SW 1271 (cell line): ENCODE results near the gene DENND1A.

Experiments used
- DNase-seq, 2 experiments: peaks; one replicate each; lab custom pipeline; 2025; lab: John Stamatoyannopoulos, UW

DENND1A gene

DNA sequence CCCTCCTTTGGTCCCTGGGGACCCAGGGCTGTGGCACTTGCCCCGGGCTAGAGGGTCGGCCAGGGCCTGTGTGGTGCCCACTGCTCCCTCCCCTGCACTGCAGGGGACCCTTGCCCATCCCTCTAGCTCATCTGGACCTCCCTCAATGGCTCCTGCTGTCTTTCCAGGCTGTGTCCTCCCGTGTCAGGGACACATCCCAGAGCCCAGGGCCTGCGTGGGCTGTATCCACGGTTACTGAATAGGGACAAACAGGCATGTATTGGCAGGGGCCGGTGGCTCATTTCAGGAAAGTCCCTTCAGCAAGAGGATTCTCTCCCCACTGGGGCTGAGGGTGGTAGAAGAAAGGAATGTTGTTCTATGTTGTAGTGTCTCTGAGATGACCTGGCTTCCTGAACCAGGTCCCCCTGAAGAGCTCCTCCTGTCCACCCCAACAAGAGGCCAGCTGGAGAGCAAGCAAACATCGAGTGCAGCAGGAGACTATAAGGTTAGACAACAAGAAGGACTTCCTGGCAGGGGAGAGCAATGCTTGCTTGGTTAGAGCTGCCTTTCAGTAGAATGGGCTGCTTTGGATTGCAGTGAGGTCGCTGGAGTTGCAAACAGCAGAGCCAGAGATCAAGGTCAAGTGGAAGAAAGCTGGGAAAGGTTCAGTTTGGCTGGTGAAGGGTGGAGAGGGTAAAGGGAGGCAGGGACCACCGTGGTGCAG lies 575.0 kb downstream of the DENND1A start:
- no peak for DNase-seq

DNA sequence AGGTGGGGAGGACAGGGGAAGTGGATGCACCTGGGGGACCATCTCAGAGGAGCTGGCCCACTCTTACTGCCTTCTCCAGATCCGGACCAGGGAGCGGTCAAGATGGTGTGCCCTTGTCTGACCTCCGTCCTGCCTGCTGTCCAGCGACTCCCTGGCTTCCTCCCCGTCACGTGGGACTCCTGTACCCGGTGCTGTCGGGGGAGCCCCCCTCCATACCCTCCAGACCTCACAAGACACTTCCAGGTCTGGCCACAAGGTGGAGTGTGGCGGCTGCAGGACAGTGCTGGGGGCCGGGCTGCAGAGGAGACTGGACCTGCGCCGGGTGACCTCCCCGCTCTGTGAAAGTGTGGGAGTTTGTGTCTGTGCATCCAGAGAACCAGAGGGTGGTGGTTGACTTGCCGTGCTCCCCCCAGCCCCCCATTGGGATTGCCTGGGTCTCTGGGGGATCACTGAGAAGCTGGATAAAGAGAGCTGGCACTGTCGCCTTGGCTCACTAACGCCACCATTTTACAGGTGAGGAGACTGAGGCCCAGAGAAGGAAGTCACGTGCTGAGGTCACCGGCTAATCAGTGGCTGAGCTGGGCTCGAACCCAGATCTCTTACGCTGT lies 575.8 kb downstream of the DENND1A start:
- peak; percentile 47 for DNase-seq

DNA sequence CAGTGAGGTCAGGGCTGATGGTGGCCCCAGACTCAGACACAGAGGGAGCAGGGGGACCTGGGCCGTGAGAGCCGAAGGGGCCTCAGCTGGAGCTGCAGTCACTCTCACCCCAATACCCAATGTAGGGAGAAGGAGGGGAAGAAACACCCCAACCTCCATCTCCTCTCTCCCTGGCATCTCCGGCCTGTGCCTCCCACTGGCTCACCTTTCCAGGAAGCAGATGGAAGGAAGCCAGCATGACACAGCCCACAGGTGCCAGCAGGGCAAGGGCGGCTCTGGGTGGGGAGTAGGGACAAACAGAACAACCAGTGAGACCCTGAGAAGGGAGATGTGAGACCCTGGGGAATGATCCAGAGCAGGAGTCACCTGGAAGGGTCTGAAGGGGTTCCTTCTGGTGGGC lies 576.9 kb downstream of the DENND1A start:
- DNase-seq = no peak

DNA sequence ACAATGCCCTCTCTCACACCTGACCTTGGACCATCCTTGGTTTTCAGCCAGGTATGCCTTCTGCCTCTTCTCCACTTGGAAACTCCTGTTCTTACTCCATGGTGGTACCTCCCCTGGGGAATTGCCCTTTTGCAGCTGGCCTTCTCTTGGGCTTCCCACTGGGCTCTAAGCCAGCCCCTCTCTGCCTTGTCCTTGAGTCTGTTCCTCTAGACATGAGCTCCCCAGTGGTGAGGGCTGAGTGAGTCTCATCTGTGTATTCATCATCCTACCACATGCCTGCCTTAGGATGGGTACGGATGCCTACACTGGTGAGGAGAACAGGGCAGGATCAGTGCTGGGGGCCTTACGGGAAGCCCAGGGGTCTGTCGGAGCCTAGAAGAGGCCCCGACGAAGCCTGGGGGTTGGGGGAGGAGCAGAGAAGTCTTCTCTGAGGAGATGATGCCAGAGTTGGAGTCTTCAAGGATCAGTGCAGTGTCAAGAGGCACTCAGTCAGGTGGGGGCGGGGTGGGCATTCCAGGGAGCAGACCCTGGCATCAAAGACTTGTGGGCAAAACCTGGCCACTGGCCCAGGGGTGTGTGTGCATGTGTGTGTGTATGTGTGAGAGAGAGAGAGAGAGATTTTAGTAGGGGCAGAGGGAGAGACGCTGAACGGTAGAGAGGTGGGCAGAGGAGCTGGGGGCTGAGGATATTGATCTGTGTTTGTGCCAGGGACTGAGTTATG lies 579.2 kb downstream of the DENND1A start:
- no peak for DNase-seq

DNA sequence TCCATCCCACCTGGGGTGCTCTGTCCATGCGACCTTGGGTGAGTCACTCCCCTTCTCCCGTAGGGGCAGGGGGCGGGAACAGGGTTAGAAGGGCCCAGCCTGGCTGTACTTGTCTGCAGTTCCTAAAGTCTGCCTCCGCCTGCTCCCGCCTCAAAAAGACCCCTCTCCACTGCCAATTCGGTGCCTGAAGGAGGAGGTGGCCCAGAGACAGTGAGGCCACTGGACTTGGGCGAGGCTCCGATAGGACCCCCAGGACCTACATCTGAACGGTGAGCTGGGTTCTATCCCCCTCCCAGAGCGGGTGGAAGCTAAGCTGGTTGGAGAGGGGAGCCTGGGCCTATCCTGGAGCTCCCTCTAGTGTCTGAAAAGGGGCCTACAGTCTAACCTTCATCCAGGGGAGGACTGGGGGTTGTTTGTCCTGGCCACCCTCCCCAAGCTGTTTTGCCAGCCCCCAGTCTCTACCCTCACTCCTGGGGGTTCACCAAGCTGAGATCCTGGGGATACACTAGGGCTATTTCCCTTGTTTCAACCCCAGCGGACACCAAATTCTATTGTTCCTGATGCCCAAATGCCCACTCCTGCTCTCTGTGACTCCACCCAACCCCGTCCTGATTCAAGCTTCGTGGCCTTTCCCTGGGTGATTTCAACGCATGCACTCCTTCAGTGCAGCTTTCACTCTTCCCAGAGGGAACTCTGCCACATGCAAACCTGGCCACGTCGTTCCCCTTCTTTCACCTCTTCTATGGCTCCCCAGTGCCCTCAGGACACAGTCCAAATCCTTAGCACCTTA lies 580.0 kb downstream of the DENND1A start:
- peak in 1 of 2 experiments; percentile 48 for DNase-seq

DNA sequence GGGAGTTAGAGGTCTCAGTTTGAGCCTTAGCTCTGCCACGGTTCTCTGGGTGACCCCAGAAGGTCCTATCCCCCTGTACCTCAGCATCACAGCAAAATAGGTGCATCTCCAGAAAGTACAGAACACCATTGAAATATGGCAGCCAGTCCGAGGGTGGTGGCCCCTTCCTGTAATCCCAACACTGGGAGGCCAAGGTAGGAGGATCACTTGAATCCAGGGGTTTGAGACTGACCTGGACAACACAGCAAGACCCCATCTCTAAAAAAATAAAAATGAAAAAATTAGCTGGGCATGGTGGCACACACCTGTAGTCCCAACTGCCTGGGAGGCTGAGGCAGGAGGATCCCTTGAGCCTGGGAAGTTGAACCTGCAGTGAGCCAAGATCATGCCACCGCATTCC lies 580.9 kb downstream of the DENND1A start:
- DNase-seq = no peak

DNA sequence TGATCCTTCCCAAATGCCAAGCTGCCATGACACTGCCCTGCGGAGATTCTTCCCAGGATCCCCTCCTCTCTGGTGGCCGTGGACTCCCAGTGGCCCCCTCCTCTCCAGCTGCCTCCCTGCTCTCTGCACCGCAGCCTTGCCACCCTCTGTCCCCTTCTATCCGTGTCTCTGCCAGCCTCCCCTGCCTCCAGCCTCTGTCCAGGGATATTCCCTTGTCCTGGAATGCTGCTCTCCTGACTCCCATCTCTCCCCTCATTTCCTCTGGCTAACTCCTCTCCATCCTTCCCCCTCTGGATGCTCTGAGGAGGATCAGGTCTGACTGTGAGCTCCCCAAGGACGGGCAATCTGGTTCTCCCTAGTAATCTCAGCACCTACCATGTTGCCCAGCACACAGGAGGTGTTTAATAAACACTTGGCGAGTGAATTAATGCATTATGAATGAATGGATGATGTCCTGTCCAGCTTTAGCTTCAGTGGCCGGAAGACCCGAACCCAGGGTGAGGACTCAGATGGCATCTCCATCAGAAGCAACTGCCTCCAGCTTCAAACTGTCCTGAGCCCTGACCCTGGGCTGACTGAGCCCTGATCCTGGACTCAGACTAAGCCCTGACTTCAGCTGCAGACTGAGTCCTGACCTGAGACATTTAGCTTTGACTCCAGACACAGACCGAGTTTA lies 581.5 kb downstream of the DENND1A start:
- no peak for DNase-seq

DNA sequence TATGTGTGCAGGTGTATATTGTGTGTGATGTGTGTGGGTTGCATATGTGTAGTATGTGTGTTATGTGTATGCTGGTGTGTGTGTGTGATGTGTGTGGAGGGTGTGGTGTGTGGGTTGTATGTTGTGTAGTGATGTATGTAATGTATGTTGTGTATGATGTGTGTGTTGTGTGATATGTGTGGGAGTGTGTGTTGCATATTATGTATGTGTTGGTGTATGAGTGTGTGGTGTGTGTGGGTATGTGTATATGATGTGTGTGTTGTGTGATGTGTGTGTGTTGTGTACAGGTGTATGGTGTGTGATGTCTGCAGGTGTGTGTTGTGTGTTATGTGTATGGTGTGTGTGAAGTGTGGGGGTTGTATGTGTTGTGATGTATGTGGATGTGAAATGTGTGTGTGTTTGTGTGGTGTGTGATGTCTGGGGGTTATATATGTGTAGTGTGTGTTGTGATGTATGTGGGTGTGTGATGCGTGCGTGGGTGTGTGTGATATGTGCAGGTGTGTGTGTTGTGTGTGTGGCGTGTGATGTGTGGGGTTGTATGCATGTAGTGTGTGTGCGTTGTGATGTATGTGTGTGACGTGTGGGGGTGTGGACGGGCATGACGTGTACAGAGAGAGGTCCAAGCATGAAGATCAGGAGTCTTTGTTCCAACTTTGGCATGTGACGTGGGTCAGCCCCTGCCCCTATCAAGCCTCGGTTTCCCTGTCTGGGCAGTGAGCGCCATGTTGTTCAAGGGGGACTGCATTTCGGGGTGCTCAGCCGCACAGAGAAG lies 582.5 kb downstream of the DENND1A start:
- DNase-seq = no peak

DNA sequence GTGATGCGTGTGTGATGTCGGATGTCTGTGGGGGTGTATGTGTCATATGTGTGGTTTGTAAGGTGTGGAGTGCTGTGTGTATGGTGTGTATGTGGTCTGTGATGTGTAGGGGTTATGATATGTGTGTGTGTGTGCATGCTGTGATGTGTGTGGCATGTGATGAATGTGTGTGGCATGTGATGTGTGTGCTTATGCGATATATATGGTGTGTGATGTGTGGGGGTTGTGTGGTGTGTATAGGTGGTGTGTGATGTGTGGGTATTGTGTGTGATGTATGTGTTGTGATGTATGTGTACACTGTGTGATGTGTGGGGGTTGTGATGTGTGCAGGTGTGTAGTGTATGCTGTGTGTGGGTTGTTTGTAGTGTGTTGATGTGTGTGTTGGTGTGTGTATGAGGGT lies 583.1 kb downstream of the DENND1A start:
- no peak for DNase-seq

DNA sequence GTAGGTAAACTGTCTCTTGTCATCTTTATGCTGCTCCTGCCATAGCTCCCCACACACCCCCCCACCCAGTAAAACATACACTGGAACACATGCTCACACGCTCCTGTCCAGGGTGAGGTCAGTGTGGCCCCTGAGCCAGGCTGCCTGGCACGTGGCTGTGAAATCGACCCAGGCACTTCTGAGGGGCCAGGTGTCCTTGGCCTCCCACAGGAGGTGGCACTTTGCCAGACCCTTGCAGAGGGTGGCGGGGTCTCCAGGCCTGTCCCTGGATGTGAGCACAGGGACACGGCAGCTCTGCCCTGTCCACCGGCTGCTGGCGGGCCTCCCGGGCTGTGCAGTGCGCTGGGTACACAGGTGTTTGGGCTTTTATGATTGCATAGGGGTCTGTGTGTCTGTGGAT lies 583.9 kb downstream of the DENND1A start:
- DNase-seq = no peak

DNA sequence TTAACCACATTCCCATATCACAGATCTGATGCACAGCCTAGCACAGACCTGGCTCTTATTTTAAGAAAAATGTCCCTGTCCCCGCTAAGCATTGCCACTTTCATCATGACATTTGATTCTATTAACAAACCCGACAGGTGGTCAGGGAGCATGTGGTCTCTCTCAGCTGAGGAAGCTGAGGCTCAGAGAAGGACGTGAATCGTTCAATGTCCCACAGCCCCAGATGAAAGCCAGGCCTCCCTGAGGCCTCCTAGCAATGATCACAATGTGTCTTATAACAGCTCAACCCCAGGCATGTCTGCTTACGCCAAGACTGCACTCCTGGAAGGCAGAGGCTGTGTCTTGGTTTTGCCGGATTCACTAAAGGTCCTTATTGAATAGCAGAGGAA lies 584.4 kb downstream of the DENND1A start:
- no peak for DNase-seq

DNA sequence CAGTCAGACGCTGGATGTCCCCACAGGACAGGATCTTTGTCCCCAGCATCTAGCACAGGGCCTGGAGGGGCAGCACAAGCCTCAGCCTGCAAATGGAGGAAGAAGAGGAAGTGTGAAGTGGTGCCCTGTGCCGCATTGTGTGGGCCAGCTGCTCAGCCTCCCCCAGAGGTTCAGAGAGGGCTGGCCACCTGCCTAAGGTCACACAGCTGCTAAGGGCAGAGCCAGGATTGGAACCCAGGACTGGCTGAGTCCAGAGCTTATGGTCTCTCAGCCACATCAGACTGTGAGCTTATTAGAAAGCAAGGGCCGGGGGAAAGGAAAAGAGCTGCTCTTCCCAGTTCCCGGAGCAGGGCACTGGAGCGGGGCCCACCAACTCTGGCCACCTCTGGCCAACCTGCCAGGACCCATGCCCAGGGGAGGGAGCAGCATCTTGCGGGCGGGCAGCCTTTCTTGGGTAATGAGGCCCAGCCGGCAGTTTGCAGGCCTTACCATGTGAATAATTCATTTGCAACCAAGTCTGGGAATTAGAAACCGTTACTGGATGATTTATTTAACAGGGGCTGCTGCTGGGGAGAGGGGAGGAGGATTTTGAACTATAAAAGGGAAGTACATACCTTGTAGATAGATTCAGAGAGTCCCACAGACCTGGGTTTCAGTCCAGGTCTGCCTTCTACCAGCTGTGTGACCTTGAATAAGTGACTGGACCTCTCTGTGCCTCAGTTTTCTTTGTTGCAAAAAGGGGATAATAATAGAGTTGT lies 585.6 kb downstream of the DENND1A start:
- no peak for DNase-seq

DNA sequence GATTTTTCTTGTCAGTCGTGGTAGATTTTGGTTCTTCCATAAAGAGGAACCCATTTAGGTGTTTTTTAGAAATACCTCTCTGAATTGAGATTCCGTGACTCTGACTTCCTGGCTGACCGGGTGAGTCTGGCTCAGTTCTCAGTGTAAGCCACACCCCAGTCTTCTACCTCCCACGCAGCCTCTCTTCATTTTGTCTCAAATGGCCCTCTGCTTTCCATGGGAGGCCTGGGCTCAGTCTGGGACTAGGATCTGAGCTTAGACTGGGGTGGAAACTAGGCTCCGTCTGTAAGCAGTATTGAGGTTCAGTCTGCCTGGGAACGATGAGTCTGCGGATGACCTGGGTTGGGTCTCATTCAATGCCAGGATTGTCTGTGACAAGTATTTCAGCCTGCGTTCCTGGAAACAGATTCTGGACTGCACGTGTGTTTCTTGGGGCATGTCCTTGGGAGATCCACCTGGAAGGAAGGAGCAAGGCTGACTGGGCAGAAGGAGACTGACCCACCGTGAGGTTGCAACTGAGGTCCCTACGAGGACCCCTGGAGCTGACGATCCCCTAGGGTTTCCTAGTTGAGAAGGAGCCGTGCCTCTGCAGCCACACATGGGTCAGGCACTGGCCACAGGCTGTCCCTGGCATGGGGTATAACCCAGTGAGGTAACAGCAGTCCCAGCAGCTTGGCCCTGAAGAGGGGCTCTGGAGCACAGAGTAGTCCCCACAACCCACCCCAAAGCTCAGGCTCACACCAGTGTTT lies 586.3 kb downstream of the DENND1A start:
- DNase-seq = no peak

DNA sequence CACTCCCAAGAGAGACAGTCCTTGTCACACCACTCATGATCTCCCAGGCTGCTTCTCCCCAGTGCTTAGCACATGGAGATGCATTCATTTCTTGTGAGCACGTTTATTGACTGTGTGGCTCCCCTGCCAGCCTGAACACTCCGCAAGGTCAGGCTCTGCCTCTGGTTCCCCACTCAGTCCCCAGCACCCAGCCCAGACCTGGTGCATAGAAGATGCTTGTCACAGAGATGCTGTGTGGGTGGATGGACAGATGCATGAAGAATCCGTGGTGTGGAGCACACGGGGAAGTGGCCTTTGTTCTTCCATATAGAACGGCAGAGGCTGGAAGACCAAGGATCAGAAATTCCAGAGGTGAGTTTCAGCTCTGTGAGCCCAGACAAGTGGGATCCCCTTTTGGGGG lies 587.7 kb downstream of the DENND1A start:
- DNase-seq = no peak

DNA sequence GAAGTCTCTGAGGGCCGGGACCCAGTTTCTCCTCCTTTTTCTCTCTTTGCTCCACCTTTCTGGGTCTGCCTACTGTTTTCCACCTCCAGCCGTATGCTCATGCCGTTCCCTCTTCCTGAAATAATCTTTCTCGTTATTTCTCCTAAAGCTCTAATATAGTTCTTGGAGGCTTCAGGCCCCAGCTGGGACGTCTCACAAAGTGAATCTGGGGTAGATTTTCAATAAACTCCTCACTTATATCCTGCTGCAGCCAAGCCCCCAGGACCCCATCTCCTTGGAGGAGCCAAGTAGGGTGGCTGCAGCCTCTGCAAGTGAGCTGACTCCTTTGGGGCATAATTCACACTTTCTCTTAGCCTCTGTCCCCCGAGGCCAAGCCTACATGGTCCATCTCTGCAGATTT lies 588.1 kb downstream of the DENND1A start:
- DNase-seq = no peak

DNA sequence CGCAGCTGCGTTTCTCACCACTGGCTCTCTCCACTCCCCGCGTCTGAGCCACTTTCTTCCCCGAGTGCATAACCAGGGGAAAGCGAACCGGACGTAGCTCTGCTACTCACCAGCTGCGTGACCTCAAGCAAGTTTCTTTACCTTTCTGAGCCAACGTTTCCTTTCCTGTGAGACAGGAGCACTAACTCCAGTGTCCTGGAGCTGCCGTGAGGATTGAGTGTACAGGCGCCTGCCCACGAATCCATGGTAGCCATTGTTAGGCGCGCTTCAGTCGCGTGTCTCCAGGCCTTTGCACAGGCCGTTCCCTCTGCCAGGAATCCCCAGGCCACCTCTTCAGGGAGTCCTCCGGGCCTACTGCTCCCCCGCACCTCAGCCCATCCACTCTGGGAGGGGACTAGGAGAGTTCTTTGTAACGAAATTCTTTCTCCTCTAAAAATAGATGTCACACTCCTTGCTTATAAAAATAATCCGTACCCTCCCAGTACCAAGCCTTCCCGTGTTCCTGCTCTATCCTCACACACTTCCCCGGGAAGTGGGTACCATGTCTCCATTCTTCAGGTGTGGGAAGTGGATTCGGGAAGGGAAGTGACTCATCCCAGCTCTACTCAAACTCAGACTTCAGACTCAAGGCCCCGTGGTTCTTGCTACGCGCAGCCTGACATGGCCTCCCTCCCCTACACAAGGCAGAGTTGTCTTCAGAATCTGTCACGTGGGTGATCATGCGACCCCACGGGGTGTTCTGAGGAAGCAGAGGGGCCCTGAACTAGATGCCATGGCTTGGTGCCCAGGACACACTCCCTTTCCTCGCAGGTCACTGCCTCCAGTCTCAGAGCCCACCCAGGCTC lies 590.0 kb downstream of the DENND1A start:
- no peak for DNase-seq

DNA sequence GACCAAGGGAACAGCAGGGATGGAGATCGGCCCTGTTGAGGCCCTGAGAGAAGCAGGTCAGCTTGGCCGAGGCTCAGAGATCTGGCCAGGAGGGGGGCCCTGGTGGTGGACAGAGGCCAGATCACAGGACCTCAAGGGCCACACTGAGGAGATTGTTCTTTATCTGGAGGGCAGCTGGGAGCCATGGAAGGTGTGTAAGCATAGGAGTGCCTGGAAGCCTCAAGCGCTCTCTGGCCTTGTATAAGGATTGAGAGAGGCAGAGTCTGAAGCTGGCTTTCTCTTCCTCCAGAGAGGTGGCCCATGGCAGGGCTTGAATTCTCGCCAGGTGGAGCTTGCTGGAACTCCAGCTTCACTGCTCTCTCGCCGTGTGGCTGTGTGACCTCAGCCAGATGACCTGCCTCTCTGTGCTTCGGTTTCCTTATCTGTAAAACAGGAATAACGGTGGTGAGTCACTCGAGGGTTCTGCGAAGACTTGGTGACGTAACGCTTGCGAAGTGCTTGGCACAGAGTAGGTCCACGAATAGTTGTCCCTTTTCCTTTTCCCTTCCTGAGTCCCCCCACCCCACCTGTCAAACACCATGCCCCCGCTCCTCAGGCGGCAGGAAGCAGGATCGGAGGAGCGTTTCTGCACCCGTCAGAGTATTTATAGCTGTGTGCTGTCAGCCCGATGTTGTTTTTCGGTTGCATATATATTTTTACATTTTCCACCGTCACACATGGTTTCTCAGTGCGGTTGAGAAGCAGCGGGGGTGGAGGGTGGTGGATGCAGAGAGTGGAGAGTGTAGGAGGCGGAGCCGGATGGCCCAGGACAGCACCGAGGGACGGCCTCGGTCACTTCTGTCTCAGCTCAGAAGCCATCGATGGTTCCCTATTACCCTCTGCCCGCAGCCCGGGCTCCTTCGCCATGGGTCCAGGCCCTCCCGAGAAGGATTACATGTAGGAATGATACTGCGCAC lies 590.9 kb downstream of the DENND1A start:
- no peak for DNase-seq

DNA sequence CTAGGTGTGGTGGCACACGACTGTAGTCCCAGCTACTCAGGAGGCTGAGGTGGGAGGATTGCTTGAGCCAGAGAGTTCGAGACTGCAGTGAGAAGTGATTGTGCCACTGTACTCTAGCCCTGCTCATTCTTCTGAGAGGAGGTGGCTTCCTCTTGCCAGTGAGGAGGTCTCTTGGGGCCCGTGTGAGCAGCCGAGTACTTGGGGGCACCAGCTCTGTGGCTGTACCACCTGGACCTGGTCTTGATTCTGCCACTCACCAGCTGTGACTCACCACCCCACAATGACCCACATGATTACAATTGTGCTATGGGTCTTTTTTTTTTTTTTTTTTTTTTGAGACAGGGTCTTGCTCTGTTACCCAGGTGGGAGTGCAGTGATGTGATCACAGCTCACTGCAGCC lies 592.0 kb downstream of the DENND1A start:
- no peak for DNase-seq
